ENCODE results near the gene CENPA. TPM values are rescaled to one million over a fixed set of nuclear protein-coding genes. Genes with fewer than 3 reads are reported as not detected.

The CENPA gene
- polyA plus RNA-seq, 1 of the 3 experiments (the other 2 are of a cell fraction): 19.5 TPM

DNA sequence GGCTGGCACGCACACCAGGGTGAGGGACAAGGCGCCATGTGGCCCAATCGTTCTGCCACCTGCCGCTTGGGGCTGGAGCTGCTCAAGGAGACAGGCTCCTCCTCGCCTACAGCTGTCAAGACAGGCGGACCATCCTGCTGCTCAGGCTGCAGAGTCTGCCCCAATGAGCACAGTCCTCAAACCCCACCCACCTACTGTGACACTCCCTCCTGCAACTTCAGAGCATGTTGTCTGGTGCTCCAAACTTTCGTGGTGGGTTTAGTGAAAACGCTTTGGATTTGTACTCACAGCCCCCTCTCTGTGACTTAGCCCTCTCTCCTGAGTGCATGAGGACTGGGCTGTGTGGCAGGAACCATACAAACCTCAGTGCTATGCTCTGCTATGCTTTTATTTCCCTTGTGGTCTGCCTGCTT is 45.0 kb upstream of the CENPA start:
- no peak overlapping the region for H3K4me3 ChIP-seq (ENCODE audit: low read depth in 2 of 2, low read length in 1 of 2)

DNA sequence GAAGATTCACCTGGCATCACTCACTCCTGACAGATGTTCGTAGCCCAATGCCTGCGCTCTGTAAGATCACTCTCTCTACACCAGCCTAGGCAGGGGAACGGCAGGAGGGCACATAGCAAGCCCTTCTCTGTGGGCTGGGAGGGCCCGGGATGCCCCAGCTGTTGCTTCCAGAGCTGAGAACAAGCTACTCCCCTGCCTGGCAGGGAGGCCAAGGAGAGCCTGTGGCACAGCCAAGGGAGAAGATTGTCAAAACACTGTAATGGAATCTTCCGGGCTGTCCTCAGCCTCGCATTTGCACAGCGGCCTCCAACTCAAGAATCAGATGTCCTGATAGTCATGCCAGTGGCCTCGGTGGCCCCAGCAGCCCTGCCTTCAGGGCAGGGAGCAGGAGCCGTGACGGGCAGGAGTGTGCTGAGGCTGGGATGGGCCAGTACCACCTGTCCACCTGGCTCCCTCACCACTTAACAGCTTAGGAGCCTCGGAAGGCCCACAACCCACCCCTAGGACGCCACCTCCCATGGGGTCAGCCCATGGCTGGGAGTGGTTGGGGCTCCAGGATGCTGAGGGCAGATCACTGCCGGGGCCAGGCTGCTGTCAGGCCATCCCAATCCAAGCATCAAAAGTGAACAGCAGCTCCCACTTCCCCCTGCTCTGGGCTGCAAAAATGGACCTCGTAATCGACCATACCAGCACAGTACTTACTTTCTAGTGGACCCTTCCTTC is 43.6 kb upstream of the CENPA start:
- Histone ChIP-seq H3K9ac (no peak overlapping the region), H3K27me3 (ENCODE audit: insufficient read depth) (no peaks in the 10 kb centered on the region), H3K27ac (ENCODE audit: low read depth in 2 of 2, low read length in 1 of 2) (no peak overlapping the region), H3F3A (replicated peaks; ENCODE audit: insufficient read depth) (no peaks in the 10 kb centered on the region), H3K9me2 (no peaks in the 10 kb centered on the region), H3K4me1 (ENCODE audit: control insufficient read depth in 1 of 2, insufficient read depth in 2 of 2, low read depth in 1 of 2, low read length in 1 of 2) (peaks cover 0 to 5% of the 10 kb centered on the region in 2 experiments; a peak in 1 of 4 replicates), H3K9me3 (no peaks in the 10 kb centered on the region), H4K20me1 (ENCODE audit: insufficient read depth) (no peaks in the 10 kb centered on the region), H3K36me3 (replicated peaks in 1 of 2; ENCODE audit: control insufficient read depth in 1 of 2, insufficient read depth in 2 of 2, low read length in 1 of 2) (no peaks in the 10 kb centered on the region), H2AFZ (ENCODE audit: low read depth) (no peak overlapping the region), H3K79me2 (ENCODE audit: insufficient read depth) (no peaks in the 10 kb centered on the region), H3K4me2 (no peak overlapping the region), H3K4me3 (ENCODE audit: low read depth in 2 of 2, low read length in 1 of 2) (no peak overlapping the region)
- POLR2A ChIA-PET: no interaction called here
- TF ChIP-seq, protein P1, sequence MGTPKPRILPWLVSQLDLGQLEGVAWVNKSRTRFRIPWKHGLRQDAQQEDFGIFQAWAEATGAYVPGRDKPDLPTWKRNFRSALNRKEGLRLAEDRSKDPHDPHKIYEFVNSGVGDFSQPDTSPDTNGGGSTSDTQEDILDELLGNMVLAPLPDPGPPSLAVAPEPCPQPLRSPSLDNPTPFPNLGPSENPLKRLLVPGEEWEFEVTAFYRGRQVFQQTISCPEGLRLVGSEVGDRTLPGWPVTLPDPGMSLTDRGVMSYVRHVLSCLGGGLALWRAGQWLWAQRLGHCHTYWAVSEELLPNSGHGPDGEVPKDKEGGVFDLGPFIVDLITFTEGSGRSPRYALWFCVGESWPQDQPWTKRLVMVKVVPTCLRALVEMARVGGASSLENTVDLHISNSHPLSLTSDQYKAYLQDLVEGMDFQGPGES (IDR thresholded peaks at IDR 0.05; ENCODE audit: low read depth, low read length): no peak
- no peak for TF ChIP-seq CHD2 (IDR thresholded peaks at IDR 0.05; ENCODE audit: low read length, partially characterized antibody)
- TF ChIP-seq FOXM1 (IDR thresholded peaks at IDR 0.05; ENCODE audit: low read depth): no peak
- no peak for TF ChIP-seq NRF1 (IDR thresholded peaks at IDR 0.05; ENCODE audit: low read depth, low read length)
- no peak for TF ChIP-seq RFX5 (IDR thresholded peaks at IDR 0.05; ENCODE audit: low read length)
- no peak for TF ChIP-seq SIN3A (IDR thresholded peaks at IDR 0.05; ENCODE audit: borderline replicate concordance, low read depth, low read length)
- TF ChIP-seq MEF2A (IDR thresholded peaks at IDR 0.05; ENCODE audit: borderline replicate concordance, low read depth): no peak
- TF ChIP-seq USF1 (IDR thresholded peaks at IDR 0.05; ENCODE audit: borderline replicate concordance, low read depth): no peak
- TF ChIP-seq RXRA (IDR thresholded peaks at IDR 0.05; ENCODE audit: borderline replicate concordance, low read depth): no peak
- no peak for TF ChIP-seq EP300 (IDR thresholded peaks at IDR 0.05; ENCODE audit: borderline replicate concordance in 1 of 2, low read depth in 1 of 2, low read length in 1 of 2)
- no peak for TF ChIP-seq POLR2AphosphoS5 (IDR thresholded peaks at IDR 0.05; ENCODE audit: low read depth, low read length)
- TF ChIP-seq FOXJ3 (CRISPR knock-in tag; IDR thresholded peaks at IDR 0.05): no peak
- no peak for DNase-seq
- CTCF ChIA-PET: interaction anchor here (1.0 to 22.3 kb wide), 10 partner anchors 9 to 163 kb away, joined by 3 to 944 read pairs (median 4); partner anchors contain the start of gene CENPA
- 87% methylated on average over 9 of the region's 15 CpGs for WGBS (ENCODE audit: low lambda C conversion rate)

More for the DNA sequence above, 45.0 kb upstream of the CENPA start:
- ChIA-PET CTCF (interaction anchor here (0.8 to 22.3 kb wide), 7 partner anchors 11 to 162 kb away, joined by 3 to 944 read pairs (median 5); no protein-coding TSS in a partner anchor), POLR2A (interaction anchor here (0.9 kb wide), 1 partner anchor 142 kb away, joined by 4 read pairs; no protein-coding TSS in a partner anchor)
- 66% methylated on average over 8 of the region's 8 CpGs for WGBS (ENCODE audit: low lambda C conversion rate)
- peaks cover 0 to 14% of the 10 kb centered on the region in 2 experiments; a peak in 1 of 4 replicates for H3K4me1 ChIP-seq (ENCODE audit: control insufficient read depth in 1 of 2, insufficient read depth in 2 of 2, low read depth in 1 of 2, low read length in 1 of 2)
- H3K27ac ChIP-seq (ENCODE audit: low read depth in 2 of 2, low read length in 1 of 2): no peak overlapping the region
- no peaks in the 10 kb centered on the region for H3K27me3 ChIP-seq (ENCODE audit: insufficient read depth)
- H3K9me3 ChIP-seq: no peaks in the 10 kb centered on the region
- no peaks in the 10 kb centered on the region for H3F3A ChIP-seq (replicated peaks; ENCODE audit: insufficient read depth)
- no peak overlapping the region for H3K9ac ChIP-seq
- DNase-seq: peak; percentile 12
- TF ChIP-seq REST (IDR thresholded peaks at IDR 0.05; ENCODE audit: low read depth, low read length) (no peak), EP300 (IDR thresholded peaks at IDR 0.05; ENCODE audit: borderline replicate concordance in 1 of 2, low read depth in 1 of 2, low read length in 1 of 2) (no peak), GABPA (IDR thresholded peaks at IDR 0.05; ENCODE audit: low read depth) (no peak), POLR2AphosphoS5 (IDR thresholded peaks at IDR 0.05; ENCODE audit: low read depth, low read length) (no peak), TCF12 (IDR thresholded peaks at IDR 0.05) (no peak), FOSL2 (IDR thresholded peaks at IDR 0.05; ENCODE audit: borderline replicate concordance, low read depth) (no peak), JUND (IDR thresholded peaks at IDR 0.05) (no peak)
- H3K36me3 ChIP-seq (replicated peaks in 1 of 2; ENCODE audit: control insufficient read depth in 1 of 2, insufficient read depth in 2 of 2, low read length in 1 of 2): no peaks in the 10 kb centered on the region
- H2AFZ ChIP-seq (ENCODE audit: low read depth): no peak overlapping the region
- no peaks in the 10 kb centered on the region for H4K20me1 ChIP-seq (ENCODE audit: insufficient read depth)
- H3K4me2 ChIP-seq: no peak overlapping the region
- no peaks in the 10 kb centered on the region for H3K79me2 ChIP-seq (ENCODE audit: insufficient read depth)
- H3K9me2 ChIP-seq: no peaks in the 10 kb centered on the region

All from SK-N-SH (cell line).